Measurements from ENCODE around the gene RPE65. TPM values are rescaled to one million over a fixed set of nuclear protein-coding genes. Genes with fewer than 3 reads are reported as not detected.
"Not testable (repeated sequence)": the region's sequence is repeated elsewhere in the genome, so short reads cannot be mapped to it uniquely, and the experiment has no call there.

Gene RPE65
- 0.41 TPM for total RNA-seq

GRCh38 chr1:68449901-68450300 lies at the start of gene RPE65:
RPE65 (minus strand) TSS chr1:68449954; CDS start chr1:68449905, 49 bp downstream.
- DNase-seq (ENCODE audit: low spot score in 2 of 2) = no peak
- no peak for FAIRE-seq

GRCh38 chr1:68497358-68497698 lies 47.6 kb upstream of the RPE65 start:
- DNase-seq (ENCODE audit: low spot score in 2 of 2) = no peak
- no peak for FAIRE-seq

- DNase-seq (ENCODE audit: low spot score in 2 of 2) (peak; percentile 81 to 91), FAIRE-seq (no peak)
These were observed 47.1 kb upstream of the RPE65 start, which contains the start of gene DEPDC1 for GRCh38 chr1:68496680-68497357. DEPDC1 (minus strand) TSS chr1:68497082; CDS start chr1:68496999, 83 bp downstream.

GRCh38 chr1:68495968-68496679 lies 46.4 kb upstream of the RPE65 start:
- DNase-seq (ENCODE audit: low spot score in 2 of 2) = no peak
- no peak for FAIRE-seq

GRCh38 chr1:68495532-68495931 lies 45.8 kb upstream of the RPE65 start:
- DNase-seq (ENCODE audit: low spot score in 2 of 2) = no peak
- FAIRE-seq = no peak

- no peak for FAIRE-seq
- DNase-seq (ENCODE audit: low spot score in 2 of 2) = no peak
These were observed 43.4 kb upstream of the RPE65 start for GRCh38 chr1:68493193-68493592.

GRCh38 chr1:68492255-68492654 lies 42.5 kb upstream of the RPE65 start:
- FAIRE-seq; DNase-seq (ENCODE audit: low spot score in 2 of 2): not testable (repeated sequence)

- no peak for FAIRE-seq
- no peak for DNase-seq (ENCODE audit: low spot score in 2 of 2)
These were observed 40.4 kb upstream of the RPE65 start for GRCh38 chr1:68490046-68490651.

- FAIRE-seq = no peak
- DNase-seq (ENCODE audit: low spot score in 2 of 2) = no peak
These were observed 35.8 kb upstream of the RPE65 start for GRCh38 chr1:68485431-68486022.

- FAIRE-seq (no peak), DNase-seq (ENCODE audit: low spot score in 2 of 2) (no peak)
These were observed 34.9 kb upstream of the RPE65 start for GRCh38 chr1:68484618-68485017.

GRCh38 chr1:68481041-68481440 lies 31.3 kb upstream of the RPE65 start:
- no peak for DNase-seq (ENCODE audit: low spot score in 2 of 2)
- FAIRE-seq = no peak

GRCh38 chr1:68479501-68479900 lies 29.7 kb upstream of the RPE65 start:
- DNase-seq (ENCODE audit: low spot score in 2 of 2) (no peak), FAIRE-seq (no peak)

- no peak for DNase-seq (ENCODE audit: low spot score in 2 of 2)
- FAIRE-seq = no peak
These were observed 28.9 kb upstream of the RPE65 start for GRCh38 chr1:68478662-68479061.

GRCh38 chr1:68476626-68477025 lies 26.9 kb upstream of the RPE65 start:
- peak; percentile 77 for FAIRE-seq
- DNase-seq (ENCODE audit: low spot score in 2 of 2) = not testable (repeated sequence)

- DNase-seq (ENCODE audit: low spot score in 2 of 2) (no peak), FAIRE-seq (no peak)
These were observed 23.3 kb upstream of the RPE65 start for GRCh38 chr1:68473060-68473459.

GRCh38 chr1:68470388-68470970 lies 20.7 kb upstream of the RPE65 start:
- no peak for DNase-seq (ENCODE audit: low spot score in 2 of 2)
- FAIRE-seq = peak; percentile 40

GRCh38 chr1:68464891-68465290 lies 15.1 kb upstream of the RPE65 start:
- FAIRE-seq = no peak
- DNase-seq (ENCODE audit: low spot score in 2 of 2) = no peak

GRCh38 chr1:68460935-68461334 lies 11.2 kb upstream of the RPE65 start:
- FAIRE-seq (no peak), DNase-seq (ENCODE audit: low spot score in 2 of 2) (no peak)

GRCh38 chr1:68459796-68460195 lies 10.0 kb upstream of the RPE65 start:
- FAIRE-seq (no peak), DNase-seq (ENCODE audit: low spot score in 2 of 2) (no peak)

- DNase-seq (ENCODE audit: low spot score in 2 of 2) (no peak), FAIRE-seq (no peak)
These were observed 9.3 kb upstream of the RPE65 start for GRCh38 chr1:68459091-68459490.

GRCh38 chr1:68456202-68456601 lies 6.4 kb upstream of the RPE65 start:
- DNase-seq (ENCODE audit: low spot score in 2 of 2) = no peak
- no peak for FAIRE-seq
